KMS-11 (cell line): ENCODE data around the gene C1orf105.

Experiments
- H2AFZ ChIP-seq: fragments of 200-600 bp; sonication (generic); 2 replicates; pipeline ENCODE4 v1.6.1; 2016; ENCODE audit warnings: antibody characterized with exemption, mixed run types, low read depth
- H3K27ac ChIP-seq: fragments of 200-600 bp; sonication (generic); 2 replicates; pipeline ENCODE4 v1.6.1; 2016; ENCODE audit warnings: mild to moderate bottlenecking, mixed run types
- H3K27me3 ChIP-seq: fragments of 200-600 bp; sonication (generic); 2 replicates; pipeline ENCODE4 v1.6.1; 2017; ENCODE audit warnings: mild to moderate bottlenecking, low read depth, mixed run types, moderate library complexity; ENCODE audit not compliant: insufficient read depth
- H3K36me3 ChIP-seq: fragments of 200-600 bp; sonication (generic); 2 replicates; pipeline ENCODE4 v1.6.1; 2017; ENCODE audit warnings: mild to moderate bottlenecking, mixed run types; ENCODE audit not compliant: insufficient read depth
- H3K4me1 ChIP-seq: fragments of 200-600 bp; sonication (generic); 2 replicates; pipeline ENCODE4 v1.6.1; 2016; ENCODE audit warnings: mild to moderate bottlenecking, low read depth, mixed run types; ENCODE audit not compliant: poor library complexity, severe bottlenecking
- H3K4me2 ChIP-seq: fragments of 200-600 bp; sonication (generic); 2 replicates; pipeline ENCODE4 v1.7.0; 2016; ENCODE audit warnings: mild to moderate bottlenecking, mixed run types
- H3K4me3 ChIP-seq: fragments of 200-600 bp; sonication (generic); IDR thresholded peaks from 2 replicates; pipeline ENCODE4 v1.6.1; 2017; ENCODE audit warnings: low read depth, low read length, mixed read lengths; ENCODE audit not compliant: insufficient read depth
- H3K79me2 ChIP-seq: fragments of 200-600 bp; sonication (generic); 2 replicates; pipeline ENCODE4 v1.6.1; 2016; ENCODE audit warnings: low read depth, mixed run types; ENCODE audit not compliant: insufficient read depth
- H3K9ac ChIP-seq: fragments of 200-600 bp; sonication (generic); 2 replicates; pipeline ENCODE4 v1.6.1; 2016; ENCODE audit warnings: mild to moderate bottlenecking, mixed run types
- H4K20me1 ChIP-seq: fragments of 200-600 bp; sonication (generic); 2 replicates; pipeline ENCODE4 v1.6.1; 2016; ENCODE audit warnings: mild to moderate bottlenecking, mixed run types; ENCODE audit not compliant: insufficient read depth
- TF ChIP-seq, protein P1 (sequence below): fragments of 200-600 bp; sonication (generic); conservative IDR thresholded peaks from 2 replicates; pipeline ENCODE4 v1.6.1; 2017; ENCODE audit warnings: low read depth, mild to moderate bottlenecking, antibody characterized with exemption, low read length, moderate library complexity, mixed read lengths

The C1orf105 gene

DNA sequence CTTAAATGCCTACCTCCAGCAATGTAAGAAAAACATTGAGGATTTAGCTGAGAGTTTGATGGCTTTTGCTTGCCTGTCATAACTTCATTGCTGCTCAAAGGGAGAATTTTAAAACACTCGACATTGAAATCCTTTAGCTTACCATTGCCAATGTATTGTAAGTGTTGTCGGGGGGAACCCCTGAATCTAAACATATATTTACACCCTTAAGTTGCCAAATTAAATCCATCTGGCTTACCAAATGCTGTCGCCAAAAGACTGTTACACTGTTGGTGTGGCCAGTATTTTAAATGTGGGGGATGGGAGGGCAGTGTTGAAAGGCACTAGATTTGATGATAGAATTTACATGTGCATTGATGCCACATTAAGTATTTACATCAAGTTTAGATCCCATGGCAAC, 24.9 kb upstream of the C1orf105 start:
- Histone ChIP-seq H3K4me2 (no peak overlapping the region), H3K36me3 (no peaks in the 10 kb centered on the region), H3K27me3 (peaks cover 5% of the 10 kb centered on the region; the same call in 1 of the 2 replicates), H3K27ac (no peak overlapping the region), H2AFZ (no peak overlapping the region), H3K9ac (no peak overlapping the region), H3K4me1 (peaks cover 34% of the 10 kb centered on the region), H3K79me2 (no peaks in the 10 kb centered on the region), H4K20me1 (no peaks in the 10 kb centered on the region), H3K4me3 (no peak overlapping the region)
- TF ChIP-seq, protein P1, sequence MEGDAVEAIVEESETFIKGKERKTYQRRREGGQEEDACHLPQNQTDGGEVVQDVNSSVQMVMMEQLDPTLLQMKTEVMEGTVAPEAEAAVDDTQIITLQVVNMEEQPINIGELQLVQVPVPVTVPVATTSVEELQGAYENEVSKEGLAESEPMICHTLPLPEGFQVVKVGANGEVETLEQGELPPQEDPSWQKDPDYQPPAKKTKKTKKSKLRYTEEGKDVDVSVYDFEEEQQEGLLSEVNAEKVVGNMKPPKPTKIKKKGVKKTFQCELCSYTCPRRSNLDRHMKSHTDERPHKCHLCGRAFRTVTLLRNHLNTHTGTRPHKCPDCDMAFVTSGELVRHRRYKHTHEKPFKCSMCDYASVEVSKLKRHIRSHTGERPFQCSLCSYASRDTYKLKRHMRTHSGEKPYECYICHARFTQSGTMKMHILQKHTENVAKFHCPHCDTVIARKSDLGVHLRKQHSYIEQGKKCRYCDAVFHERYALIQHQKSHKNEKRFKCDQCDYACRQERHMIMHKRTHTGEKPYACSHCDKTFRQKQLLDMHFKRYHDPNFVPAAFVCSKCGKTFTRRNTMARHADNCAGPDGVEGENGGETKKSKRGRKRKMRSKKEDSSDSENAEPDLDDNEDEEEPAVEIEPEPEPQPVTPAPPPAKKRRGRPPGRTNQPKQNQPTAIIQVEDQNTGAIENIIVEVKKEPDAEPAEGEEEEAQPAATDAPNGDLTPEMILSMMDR = no peak

DNA sequence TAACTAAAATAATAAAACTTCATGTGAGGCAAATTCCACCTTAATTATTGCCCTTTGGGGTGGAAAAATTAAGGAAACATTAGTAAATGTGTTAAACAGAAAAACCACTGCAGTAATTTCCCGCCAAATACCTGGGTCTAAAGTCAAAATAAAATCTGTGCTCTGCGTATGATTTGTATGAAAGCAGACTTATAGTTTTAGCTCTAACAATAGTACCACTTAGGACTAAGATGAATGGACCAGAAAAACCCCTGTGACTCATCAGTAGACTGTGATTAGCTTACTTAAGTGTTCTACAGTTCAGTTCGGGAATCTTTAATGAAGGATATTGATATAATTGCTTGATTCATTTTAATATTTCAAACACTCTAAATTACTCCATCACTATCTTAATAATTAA, 23.3 kb upstream of the C1orf105 start:
- H3K27ac ChIP-seq = no peak overlapping the region
- TF ChIP-seq, protein P1 = no peak
- H3K4me1 ChIP-seq = peaks cover 20% of the 10 kb centered on the region

DNA sequence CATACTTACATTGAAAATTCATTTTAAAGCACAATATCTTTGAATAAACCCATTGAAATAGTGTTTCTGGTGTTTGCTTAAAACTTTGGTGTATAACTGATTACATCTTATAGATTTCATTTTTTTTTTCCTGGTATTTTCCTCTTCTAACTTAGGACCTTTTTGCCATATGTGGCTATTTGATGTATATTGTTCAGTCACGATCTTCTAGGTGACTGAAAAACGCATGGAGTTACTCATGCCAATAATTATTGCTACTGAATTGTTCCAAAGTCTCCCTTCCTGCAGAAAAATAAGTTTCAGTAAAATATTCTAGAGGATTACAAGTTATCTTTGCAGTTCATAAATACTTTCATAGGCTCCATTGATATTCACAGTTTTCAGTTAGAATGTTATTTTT, 22.9 kb upstream of the C1orf105 start:
- H2AFZ ChIP-seq = no peak overlapping the region
- no peaks in the 10 kb centered on the region for H3K79me2 ChIP-seq
- H3K27me3 ChIP-seq = peaks cover 5% of the 10 kb centered on the region; the same call in 1 of the 2 replicates
- H3K36me3 ChIP-seq = no peaks in the 10 kb centered on the region
- H3K4me3 ChIP-seq = no peak overlapping the region
- peaks cover 20% of the 10 kb centered on the region for H3K4me1 ChIP-seq
- no peak overlapping the region for H3K27ac ChIP-seq
- no peak overlapping the region for H3K9ac ChIP-seq
- TF ChIP-seq, protein P1 = no peak
- no peak overlapping the region for H3K4me2 ChIP-seq
- H4K20me1 ChIP-seq = no peaks in the 10 kb centered on the region

More for the DNA sequence above, 23.3 kb upstream of the C1orf105 start:
- no peaks in the 10 kb centered on the region for H3K79me2 ChIP-seq
- no peaks in the 10 kb centered on the region for H4K20me1 ChIP-seq
- no peak overlapping the region for H3K9ac ChIP-seq
- peaks cover 5% of the 10 kb centered on the region; the same call in 1 of the 2 replicates for H3K27me3 ChIP-seq
- H2AFZ ChIP-seq = no peak overlapping the region
- H3K4me2 ChIP-seq = no peak overlapping the region
- no peaks in the 10 kb centered on the region for H3K36me3 ChIP-seq
- no peak overlapping the region for H3K4me3 ChIP-seq

DNA sequence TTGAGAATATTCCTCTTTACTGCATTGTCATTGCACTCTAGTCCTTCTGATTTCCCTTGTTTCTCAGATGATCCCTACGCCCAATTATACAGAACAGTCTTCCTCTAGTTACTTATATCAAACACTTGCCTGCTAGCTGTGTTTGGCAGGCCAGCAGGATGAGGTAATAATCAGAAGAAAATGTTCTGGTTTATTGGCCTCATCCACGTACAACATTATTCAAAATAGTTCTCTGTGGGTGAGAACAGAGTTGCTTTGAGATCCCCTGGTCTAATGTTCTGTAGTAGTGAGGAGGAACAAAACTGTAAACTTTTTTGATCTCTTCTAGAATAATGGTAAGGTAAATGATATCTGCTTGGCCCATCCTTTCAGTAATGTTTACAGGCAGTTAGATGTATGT, 22.3 kb upstream of the C1orf105 start:
- no peak overlapping the region for H3K4me3 ChIP-seq
- H4K20me1 ChIP-seq = no peaks in the 10 kb centered on the region
- TF ChIP-seq, protein P1 = no peak
- H3K27ac ChIP-seq = no peak overlapping the region
- peaks cover under 1% of the 10 kb centered on the region; the same call in 1 of the 2 replicates for H3K27me3 ChIP-seq
- H2AFZ ChIP-seq = no peak overlapping the region
- no peaks in the 10 kb centered on the region for H3K36me3 ChIP-seq
- no peaks in the 10 kb centered on the region for H3K79me2 ChIP-seq
- no peak overlapping the region for H3K4me2 ChIP-seq
- peaks cover 20% of the 10 kb centered on the region for H3K4me1 ChIP-seq
- no peak overlapping the region for H3K9ac ChIP-seq
